GM12873 (cell line): ENCODE data around the gene PI16.

Experiments
- CTCF ChIP-seq: IDR thresholded peaks from 2 replicates; pipeline ENCODE4 v1.5.1; 2012; ENCODE audit warnings: low read depth, mild to moderate bottlenecking, moderate library complexity, low read length, control low read depth; ENCODE audit not compliant: insufficient read depth; ENCODE audit errors: missing control alignments

Gene PI16

GRCh38 chr6:37010402-37010892 lies 55.9 kb downstream of the PI16 start:
- no peak for TF ChIP-seq CTCF

DNA sequence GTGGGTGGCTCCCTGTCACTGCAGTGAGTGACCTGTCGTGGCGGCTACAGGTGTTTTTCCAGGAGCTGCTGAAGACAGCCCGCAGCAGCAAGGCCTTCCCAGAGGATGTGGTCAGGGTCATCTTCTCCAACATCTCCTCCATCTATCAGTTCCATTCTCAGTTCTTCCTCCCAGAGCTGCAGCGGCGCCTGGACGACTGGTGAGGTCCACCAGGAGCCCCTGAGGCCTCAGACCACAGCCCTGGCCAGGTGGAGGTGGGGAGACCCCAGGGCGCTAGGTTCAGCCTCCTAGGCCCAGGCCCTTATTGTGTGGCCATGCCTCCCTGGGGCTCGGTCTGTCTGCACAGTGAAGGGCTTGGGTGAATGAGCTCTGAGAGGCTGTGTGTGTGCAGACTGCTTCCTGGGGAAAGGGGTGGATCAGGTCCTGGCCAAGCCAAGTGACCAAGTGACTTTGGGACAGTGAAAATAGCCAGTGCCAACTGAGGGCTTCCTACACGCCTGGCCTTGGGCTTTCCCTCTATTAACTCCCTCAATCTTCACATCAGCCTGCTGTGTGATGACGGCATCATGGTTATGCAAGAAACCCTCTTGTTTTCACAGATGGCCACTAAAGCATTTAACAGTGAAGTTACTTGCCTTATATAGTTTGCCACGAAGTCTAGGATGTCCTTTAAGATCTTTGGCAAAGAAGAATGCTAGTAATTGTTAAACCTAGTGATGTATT lies 57.3 kb downstream of the PI16 start:
- no peak for TF ChIP-seq CTCF

DNA sequence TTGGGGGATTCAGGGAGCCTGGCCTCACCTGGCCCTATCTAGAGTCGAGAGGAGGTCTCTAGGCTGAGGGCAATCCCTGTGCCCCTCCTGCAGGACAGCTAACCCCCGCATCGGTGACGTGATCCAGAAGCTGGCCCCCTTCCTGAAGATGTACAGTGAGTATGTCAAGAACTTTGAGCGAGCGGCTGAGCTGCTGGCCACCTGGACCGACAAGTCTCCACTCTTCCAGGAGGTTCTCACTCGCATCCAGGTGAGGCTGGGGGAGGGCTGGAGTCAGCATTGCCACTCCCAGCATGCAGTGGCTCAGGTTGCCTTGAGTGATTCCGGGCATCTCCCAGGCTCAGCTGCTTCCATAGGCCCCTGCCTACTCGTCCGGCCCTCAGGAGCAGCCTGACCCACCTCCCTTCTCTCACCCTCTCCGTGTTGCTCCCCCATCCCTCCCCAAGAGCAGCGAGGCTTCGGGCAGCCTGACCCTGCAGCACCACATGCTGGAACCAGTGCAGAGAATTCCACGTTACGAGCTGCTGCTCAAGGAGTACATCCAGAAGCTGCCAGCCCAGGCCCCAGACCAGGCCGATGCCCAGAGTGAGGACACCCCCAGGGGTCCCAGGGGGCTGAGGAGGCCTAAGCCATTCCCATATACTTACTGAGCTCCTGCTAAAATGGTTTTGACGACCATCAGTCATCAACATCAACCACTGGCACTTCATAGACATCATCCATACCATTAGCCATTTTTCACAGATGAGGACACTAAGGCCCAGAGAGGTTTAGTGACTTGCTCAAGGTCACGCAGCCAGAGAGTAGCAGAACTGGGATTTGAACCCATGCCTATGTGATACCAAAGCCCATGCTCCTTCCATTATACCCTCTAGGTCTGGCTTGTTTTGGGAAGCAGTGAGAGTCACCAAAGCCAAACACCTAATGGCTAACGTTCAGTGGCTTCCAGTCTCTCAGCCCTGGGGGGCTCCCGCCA lies 59.3 kb downstream of the PI16 start:
- TF ChIP-seq CTCF: no peak
